ENCODE data around the gene SLC26A2. TPM values are rescaled to one million over a fixed set of nuclear protein-coding genes. Genes with fewer than 3 reads are reported as not detected.

The SLC26A2 gene
- total and polyA plus RNA-seq, 2 experiments from 2014 or later, result 3.5 to 11.5 TPM

DNA sequence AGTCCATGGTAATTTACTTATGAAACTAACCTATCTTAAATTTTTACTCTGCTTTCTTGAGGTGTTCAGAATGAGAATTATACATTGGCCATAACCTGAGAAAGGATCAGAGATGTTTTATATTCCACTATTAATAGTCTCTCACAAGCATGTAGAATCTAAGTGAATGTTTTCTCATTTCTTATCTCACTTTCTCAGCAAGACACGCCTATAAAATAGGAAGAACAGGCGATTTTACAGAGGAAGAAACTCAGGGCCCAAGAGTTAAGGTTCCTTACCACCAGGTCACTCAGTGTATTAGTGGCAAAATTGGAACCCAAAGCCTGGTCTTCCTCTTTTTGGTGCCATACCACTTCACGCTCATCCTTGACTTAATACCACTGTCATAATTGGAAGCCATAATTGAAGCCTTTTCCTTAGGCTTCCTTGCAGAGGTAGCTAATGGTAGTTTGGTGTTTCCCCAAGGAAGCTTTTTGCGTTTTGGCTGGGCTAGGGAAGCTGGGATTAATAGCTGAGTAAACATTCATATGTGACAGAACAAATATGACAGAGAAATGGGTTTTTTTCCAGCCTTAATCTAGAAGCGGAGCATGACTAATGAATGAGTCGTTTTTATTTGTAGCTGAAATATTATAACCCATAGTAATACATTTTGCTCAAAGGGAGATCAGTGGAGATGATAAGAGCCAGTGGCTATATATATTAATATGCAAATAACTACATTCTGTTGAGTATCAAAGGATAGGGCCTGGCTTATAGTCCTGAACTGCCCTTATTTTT is 56.9 kb downstream of the SLC26A2 start:
- Histone ChIP-seq H3K4me2 (no peak overlapping the region), H3K27me3 (ENCODE audit: insufficient read depth) (no peaks in the 10 kb centered on the region), H4K20me1 (replicated peaks; ENCODE audit: insufficient read depth) (peaks cover 7% of the 10 kb centered on the region; the same call in 1 of the 2 replicates), H3F3A (replicated peaks; ENCODE audit: low read depth) (0 out of 2 replicates have a peak, but pooled peaks cover 2% of the 10 kb centered on the region), H3K36me3 (ENCODE audit: insufficient read depth) (peaks cover 55% of the 10 kb centered on the region), H3K4me1 (ENCODE audit: insufficient read depth) (no peaks in the 10 kb centered on the region; the same call in 1 of the 2 replicates), H3K27ac (ENCODE audit: low read depth) (no peak overlapping the region), H3K79me2 (replicated peaks; ENCODE audit: insufficient read depth) (0 out of 2 replicates have a peak, but pooled peaks cover 7% of the 10 kb centered on the region), H2AFZ (no peak overlapping the region), H3K9me2 (ENCODE audit: insufficient read depth) (no peaks in the 10 kb centered on the region), H3K4me3 (no peak overlapping the region)
- DNase-seq (ENCODE audit: low spot score) (no peak), ATAC-seq (no peak)
- Mint-ChIP-seq H3K4me1 (peaks cover 18% of the 10 kb centered on the region), H3K4me3 (no peak overlapping the region), H3K36me3 (ENCODE audit: low read depth) (peaks cover 82% of the 10 kb centered on the region), H3K9me3 (peaks cover 10% of the 10 kb centered on the region; the same call in 1 of the 3 replicates), H3K27me3 (ENCODE audit: insufficient read depth, low read depth, poor library complexity) (peaks cover 4% of the 10 kb centered on the region), H3K27ac (no peak overlapping the region)
- TF ChIP-seq ZNF462 (CRISPR knock-in tag; IDR thresholded peaks at IDR 0.05), result no peak
- no peak for TF ChIP-seq EZH2phosphoT487 (IDR thresholded peaks at IDR 0.05; ENCODE audit: unreplicated experiment)
- TF ChIP-seq POLR2AphosphoS5 (IDR thresholded peaks at IDR 0.05; ENCODE audit: low read depth), result no peak
- TF ChIP-seq ZNF114 (CRISPR knock-in tag; IDR thresholded peaks at IDR 0.05), result no peak
- TF ChIP-seq NANOG (IDR thresholded peaks at IDR 0.05; ENCODE audit: borderline replicate concordance), result no peak
- TF ChIP-seq JUNB (IDR thresholded peaks at IDR 0.05; ENCODE audit: unreplicated experiment), result no peak
- TF ChIP-seq CTCF (conservative IDR thresholded peaks at IDR 0.05; ENCODE audit: low read depth in 2 of 2), result no peak
- no peak for TF ChIP-seq ZNF331 (CRISPR knock-in tag; IDR thresholded peaks at IDR 0.05; ENCODE audit: low read depth)
- no peak for TF ChIP-seq CREB1 (CRISPR knock-in tag; IDR thresholded peaks at IDR 0.05; ENCODE audit: low read depth)
- no peak for TF ChIP-seq ETS1 (IDR thresholded peaks at IDR 0.05)
- no peak for TF ChIP-seq EZH2 (IDR thresholded peaks at IDR 0.05; ENCODE audit: low read depth, unreplicated experiment)
- TF ChIP-seq STAT1 (IDR thresholded peaks at IDR 0.05; ENCODE audit: unreplicated experiment), result no peak
- TF ChIP-seq, protein P1, sequence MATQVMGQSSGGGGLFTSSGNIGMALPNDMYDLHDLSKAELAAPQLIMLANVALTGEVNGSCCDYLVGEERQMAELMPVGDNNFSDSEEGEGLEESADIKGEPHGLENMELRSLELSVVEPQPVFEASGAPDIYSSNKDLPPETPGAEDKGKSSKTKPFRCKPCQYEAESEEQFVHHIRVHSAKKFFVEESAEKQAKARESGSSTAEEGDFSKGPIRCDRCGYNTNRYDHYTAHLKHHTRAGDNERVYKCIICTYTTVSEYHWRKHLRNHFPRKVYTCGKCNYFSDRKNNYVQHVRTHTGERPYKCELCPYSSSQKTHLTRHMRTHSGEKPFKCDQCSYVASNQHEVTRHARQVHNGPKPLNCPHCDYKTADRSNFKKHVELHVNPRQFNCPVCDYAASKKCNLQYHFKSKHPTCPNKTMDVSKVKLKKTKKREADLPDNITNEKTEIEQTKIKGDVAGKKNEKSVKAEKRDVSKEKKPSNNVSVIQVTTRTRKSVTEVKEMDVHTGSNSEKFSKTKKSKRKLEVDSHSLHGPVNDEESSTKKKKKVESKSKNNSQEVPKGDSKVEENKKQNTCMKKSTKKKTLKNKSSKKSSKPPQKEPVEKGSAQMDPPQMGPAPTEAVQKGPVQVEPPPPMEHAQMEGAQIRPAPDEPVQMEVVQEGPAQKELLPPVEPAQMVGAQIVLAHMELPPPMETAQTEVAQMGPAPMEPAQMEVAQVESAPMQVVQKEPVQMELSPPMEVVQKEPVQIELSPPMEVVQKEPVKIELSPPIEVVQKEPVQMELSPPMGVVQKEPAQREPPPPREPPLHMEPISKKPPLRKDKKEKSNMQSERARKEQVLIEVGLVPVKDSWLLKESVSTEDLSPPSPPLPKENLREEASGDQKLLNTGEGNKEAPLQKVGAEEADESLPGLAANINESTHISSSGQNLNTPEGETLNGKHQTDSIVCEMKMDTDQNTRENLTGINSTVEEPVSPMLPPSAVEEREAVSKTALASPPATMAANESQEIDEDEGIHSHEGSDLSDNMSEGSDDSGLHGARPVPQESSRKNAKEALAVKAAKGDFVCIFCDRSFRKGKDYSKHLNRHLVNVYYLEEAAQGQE (IDR thresholded peaks at IDR 0.05; ENCODE audit: unreplicated experiment), result no peak

Data from GM23338 (cell line).